HepG2 (cell line): ENCODE results near the gene HDHD3. TPM values are rescaled to one million over a fixed set of nuclear protein-coding genes. Genes with fewer than 3 reads are reported as not detected.

Experiments used
- ELF1 ChIP-seq: sonication (generic); formaldehyde crosslinking; IDR thresholded peaks from 2 replicates; pipeline ENCODE4 v1.4.0; 2020; ENCODE audit warnings: missing genetic modification reagents
- ERF ChIP-seq: IDR thresholded peaks from 2 replicates; pipeline ENCODE4 v1.6.1; 2018; ENCODE audit warnings: missing biosample characterization, missing genetic modification reagents
- MATR3 ChIP-seq: sonication (generic); formaldehyde crosslinking; IDR thresholded peaks from 2 replicates; pipeline ENCODE4 v1.4.0; 2020; ENCODE audit warnings: missing genetic modification reagents
- SOX6 ChIP-seq, 2 experiments: fragments of 450-650 bp in 1 of 2; sonication (generic) in 1 of 2; formaldehyde crosslinking in 1 of 2; IDR thresholded peaks; 2 replicates each; pipeline versions ENCODE4 v1.4.0 to v1.6.1; 2017 to 2020; ENCODE audit warnings: antibody characterized with exemption in 1 of 2, mild to moderate bottlenecking in 1 of 2, missing genetic modification reagents in 1 of 2
- ZNF3 ChIP-seq: IDR thresholded peaks from 2 replicates; pipeline ENCODE4 v1.7.0; 2017; ENCODE audit warnings: inconsistent platforms
- ZNF382 ChIP-seq: sonication (generic); formaldehyde crosslinking; IDR thresholded peaks from 2 replicates; pipeline ENCODE4 v1.5.0; 2020; ENCODE audit warnings: missing genetic modification reagents, mild to moderate bottlenecking, borderline replicate concordance
- ZNF451 ChIP-seq: sonication (generic); formaldehyde crosslinking; IDR thresholded peaks from 2 replicates; pipeline ENCODE4 v1.5.0; 2020; ENCODE audit warnings: mild to moderate bottlenecking, missing genetic modification reagents
- ZNF615 ChIP-seq: sonication (generic); formaldehyde crosslinking; IDR thresholded peaks from 2 replicates; pipeline ENCODE4 v1.5.0; 2020; ENCODE audit warnings: mild to moderate bottlenecking, missing genetic modification reagents, borderline replicate concordance
- polyA plus RNA-seq, 8 experiments: library from polyadenylated mRNA; depleted of rRNA in 3 of 8; stranded (reverse) in 7 of 8; unstranded in 1 of 8; fragments of >200 nt; fragmentation: Illumina TruSeq in 4 of 8; extraction: Trizol in 4 of 8; gene quantifications; 2 replicates each; pipeline versions ENCODE4 v1.2.1 to v1.2.3, GENCODE V29; 2011 to 2016; ENCODE audit warnings: low read depth in 4 of 8, missing spikeins in 1 of 8, mixed read lengths in 1 of 8; ENCODE audit not compliant: insufficient read depth in 1 of 8
- total RNA-seq, 5 experiments: library from RNA; depleted of rRNA; stranded (reverse); fragments of >200 nt; fragmentation: Illumina TruSeq; extraction: Trizol; gene quantifications; 2 replicates each; pipeline ENCODE4 v1.2.3, GENCODE V29; 2016; ENCODE audit warnings: low read depth in 1 of 5
- TF ChIP-seq, protein P1 (sequence below): sonication (generic); formaldehyde crosslinking; IDR thresholded peaks from 2 replicates; pipeline ENCODE4 v1.4.0; 2020; ENCODE audit warnings: mild to moderate bottlenecking, low read depth, missing genetic modification reagents
- TF ChIP-seq, protein P2 (sequence below): sonication (generic); formaldehyde crosslinking; IDR thresholded peaks from 2 replicates; pipeline ENCODE4 v1.8.1; 2023; ENCODE audit warnings: mild to moderate bottlenecking, moderate library complexity, missing genetic modification reagents
- TF ChIP-seq, protein P3 (sequence below): sonication (generic); formaldehyde crosslinking; IDR thresholded peaks from 2 replicates; pipeline ENCODE4 v1.8.0; 2022; ENCODE audit warnings: mild to moderate bottlenecking, missing genetic modification reagents, borderline replicate concordance
- TF ChIP-seq, protein P4 (sequence below): sonication (generic); formaldehyde crosslinking; IDR thresholded peaks from 2 replicates; pipeline ENCODE4 v1.5.1; 2020; ENCODE audit warnings: mild to moderate bottlenecking, missing genetic modification reagents, borderline replicate concordance
- TF ChIP-seq, protein P5 (sequence below): sonication (generic); formaldehyde crosslinking; IDR thresholded peaks from 2 replicates; pipeline ENCODE4 v1.5.0; 2020; ENCODE audit warnings: mild to moderate bottlenecking, missing genetic modification reagents, borderline replicate concordance
- TF ChIP-seq, protein P6 (sequence below): sonication (generic); formaldehyde crosslinking; conservative IDR thresholded peaks from 2 replicates; pipeline ENCODE4 v1.4.0; 2020; ENCODE audit warnings: missing genetic modification reagents

HDHD3 gene
- total and polyA plus RNA-seq, 2 of the 13 experiments (the other 11 are each of a cell fraction or from before 2014, with no cell fraction given), result 23.1 to 38.5 TPM

DNA sequence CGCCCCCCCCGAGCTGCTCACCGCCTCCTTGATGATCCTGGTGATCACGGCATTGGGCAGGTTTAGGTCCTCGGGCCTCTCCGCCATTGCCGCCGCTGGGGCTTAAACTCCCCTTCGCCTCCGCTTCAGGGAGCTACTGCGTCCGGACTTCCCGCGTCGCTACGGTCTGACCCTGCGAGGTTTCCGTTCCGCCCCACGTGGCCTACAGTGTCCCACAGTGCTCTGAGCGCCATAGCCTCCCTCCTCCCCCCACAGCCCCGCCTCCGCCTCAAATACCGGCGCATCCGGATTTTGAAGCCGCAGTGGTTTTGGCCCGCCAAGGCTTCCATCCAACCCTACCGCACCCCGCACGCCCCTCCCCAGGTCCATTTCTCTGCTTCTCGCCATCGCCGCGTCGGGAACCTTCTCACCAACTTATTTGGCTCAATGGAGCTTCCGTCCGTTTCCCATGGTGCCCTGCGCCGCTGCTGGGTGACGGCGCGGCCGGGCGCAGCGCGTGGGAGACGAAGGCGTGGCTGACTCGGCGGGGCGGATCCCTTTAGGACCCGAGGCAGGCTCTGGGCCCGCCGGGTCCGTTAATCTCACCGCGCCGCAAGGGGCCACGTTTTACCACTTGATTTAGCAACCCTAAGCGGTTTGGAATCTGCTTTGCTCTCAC lies 33.5 kb upstream of the HDHD3 start, which contains the start of the genes C9orf43 and POLE3 (continued):
- TF ChIP-seq ELF1 (peak; percentile 74), SOX6 (IDR thresholded peaks at IDR 0.05) (no peak), SOX6 (CRISPR knock-in tag; IDR thresholded peaks at IDR 0.05) (peak; percentile 87), MATR3 (CRISPR knock-in tag) (no peak), ZNF3 (CRISPR knock-in tag) (no peak), ZNF382 (no peak), ERF (peak; percentile 87), ZNF615 (CRISPR knock-in tag) (peak; percentile 95; the same call in 1 of the 2 replicates), ZNF451 (CRISPR knock-in tag) (no peak)
- TF ChIP-seq, protein P1, sequence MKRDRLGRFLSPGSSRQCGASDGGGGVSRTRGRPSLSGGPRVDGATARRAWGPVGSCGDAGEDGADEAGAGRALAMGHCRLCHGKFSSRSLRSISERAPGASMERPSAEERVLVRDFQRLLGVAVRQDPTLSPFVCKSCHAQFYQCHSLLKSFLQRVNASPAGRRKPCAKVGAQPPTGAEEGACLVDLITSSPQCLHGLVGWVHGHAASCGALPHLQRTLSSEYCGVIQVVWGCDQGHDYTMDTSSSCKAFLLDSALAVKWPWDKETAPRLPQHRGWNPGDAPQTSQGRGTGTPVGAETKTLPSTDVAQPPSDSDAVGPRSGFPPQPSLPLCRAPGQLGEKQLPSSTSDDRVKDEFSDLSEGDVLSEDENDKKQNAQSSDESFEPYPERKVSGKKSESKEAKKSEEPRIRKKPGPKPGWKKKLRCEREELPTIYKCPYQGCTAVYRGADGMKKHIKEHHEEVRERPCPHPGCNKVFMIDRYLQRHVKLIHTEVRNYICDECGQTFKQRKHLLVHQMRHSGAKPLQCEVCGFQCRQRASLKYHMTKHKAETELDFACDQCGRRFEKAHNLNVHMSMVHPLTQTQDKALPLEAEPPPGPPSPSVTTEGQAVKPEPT (CRISPR knock-in tag), result 0 out of 2 replicates have a peak, but pooled peaks have one; percentile 34
- TF ChIP-seq, protein P2, sequence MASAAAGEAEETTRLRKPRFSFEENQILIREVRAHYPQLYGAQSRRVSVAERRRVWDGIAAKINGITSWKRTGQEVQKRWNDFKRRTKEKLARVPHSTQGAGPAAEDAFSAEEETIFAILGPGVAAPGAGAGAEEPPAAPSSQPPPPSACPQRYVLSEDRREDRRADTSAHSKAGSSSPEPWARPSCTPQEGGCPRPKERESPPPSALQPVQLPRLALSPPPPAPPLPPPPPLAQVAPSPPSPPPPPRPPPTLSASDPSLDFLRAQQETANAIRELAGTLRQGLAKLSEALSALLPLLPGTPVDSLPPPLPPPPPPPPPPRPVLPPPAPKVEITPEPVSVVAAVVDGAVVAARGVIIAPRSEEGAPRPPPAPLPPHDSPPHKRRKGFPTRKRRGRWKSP, result peak; percentile 32; the same call in 1 of the 2 replicates
- TF ChIP-seq, protein P3, sequence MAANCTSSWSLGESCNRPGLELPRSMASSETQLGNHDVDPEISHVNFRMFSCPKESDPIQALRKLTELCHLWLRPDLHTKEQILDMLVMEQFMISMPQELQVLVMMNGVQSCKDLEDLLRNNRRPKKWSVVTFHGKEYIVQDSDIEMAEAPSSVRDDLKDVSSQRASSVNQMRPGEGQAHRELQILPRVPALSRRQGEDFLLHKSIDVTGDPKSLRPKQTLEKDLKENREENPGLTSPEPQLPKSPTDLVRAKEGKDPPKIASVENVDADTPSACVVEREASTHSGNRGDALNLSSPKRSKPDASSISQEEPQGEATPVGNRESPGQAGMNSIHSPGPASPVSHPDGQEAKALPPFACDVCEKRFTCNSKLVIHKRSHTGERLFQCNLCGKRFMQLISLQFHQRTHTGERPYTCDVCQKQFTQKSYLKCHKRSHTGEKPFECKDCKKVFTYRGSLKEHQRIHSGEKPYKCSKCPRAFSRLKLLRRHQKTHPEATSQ (CRISPR knock-in tag), result peak; percentile 88
- TF ChIP-seq, protein P4, sequence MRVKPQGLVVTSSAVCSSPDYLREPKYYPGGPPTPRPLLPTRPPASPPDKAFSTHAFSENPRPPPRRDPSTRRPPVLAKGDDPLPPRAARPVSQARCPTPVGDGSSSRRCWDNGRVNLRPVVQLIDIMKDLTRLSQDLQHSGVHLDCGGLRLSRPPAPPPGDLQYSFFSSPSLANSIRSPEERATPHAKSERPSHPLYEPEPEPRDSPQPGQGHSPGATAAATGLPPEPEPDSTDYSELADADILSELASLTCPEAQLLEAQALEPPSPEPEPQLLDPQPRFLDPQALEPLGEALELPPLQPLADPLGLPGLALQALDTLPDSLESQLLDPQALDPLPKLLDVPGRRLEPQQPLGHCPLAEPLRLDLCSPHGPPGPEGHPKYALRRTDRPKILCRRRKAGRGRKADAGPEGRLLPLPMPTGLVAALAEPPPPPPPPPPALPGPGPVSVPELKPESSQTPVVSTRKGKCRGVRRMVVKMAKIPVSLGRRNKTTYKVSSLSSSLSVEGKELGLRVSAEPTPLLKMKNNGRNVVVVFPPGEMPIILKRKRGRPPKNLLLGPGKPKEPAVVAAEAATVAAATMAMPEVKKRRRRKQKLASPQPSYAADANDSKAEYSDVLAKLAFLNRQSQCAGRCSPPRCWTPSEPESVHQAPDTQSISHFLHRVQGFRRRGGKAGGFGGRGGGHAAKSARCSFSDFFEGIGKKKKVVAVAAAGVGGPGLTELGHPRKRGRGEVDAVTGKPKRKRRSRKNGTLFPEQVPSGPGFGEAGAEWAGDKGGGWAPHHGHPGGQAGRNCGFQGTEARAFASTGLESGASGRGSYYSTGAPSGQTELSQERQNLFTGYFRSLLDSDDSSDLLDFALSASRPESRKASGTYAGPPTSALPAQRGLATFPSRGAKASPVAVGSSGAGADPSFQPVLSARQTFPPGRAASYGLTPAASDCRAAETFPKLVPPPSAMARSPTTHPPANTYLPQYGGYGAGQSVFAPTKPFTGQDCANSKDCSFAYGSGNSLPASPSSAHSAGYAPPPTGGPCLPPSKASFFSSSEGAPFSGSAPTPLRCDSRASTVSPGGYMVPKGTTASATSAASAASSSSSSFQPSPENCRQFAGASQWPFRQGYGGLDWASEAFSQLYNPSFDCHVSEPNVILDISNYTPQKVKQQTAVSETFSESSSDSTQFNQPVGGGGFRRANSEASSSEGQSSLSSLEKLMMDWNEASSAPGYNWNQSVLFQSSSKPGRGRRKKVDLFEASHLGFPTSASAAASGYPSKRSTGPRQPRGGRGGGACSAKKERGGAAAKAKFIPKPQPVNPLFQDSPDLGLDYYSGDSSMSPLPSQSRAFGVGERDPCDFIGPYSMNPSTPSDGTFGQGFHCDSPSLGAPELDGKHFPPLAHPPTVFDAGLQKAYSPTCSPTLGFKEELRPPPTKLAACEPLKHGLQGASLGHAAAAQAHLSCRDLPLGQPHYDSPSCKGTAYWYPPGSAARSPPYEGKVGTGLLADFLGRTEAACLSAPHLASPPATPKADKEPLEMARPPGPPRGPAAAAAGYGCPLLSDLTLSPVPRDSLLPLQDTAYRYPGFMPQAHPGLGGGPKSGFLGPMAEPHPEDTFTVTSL (CRISPR knock-in tag), result no peak; the same call in 1 of the 2 replicates
- TF ChIP-seq, protein P5, sequence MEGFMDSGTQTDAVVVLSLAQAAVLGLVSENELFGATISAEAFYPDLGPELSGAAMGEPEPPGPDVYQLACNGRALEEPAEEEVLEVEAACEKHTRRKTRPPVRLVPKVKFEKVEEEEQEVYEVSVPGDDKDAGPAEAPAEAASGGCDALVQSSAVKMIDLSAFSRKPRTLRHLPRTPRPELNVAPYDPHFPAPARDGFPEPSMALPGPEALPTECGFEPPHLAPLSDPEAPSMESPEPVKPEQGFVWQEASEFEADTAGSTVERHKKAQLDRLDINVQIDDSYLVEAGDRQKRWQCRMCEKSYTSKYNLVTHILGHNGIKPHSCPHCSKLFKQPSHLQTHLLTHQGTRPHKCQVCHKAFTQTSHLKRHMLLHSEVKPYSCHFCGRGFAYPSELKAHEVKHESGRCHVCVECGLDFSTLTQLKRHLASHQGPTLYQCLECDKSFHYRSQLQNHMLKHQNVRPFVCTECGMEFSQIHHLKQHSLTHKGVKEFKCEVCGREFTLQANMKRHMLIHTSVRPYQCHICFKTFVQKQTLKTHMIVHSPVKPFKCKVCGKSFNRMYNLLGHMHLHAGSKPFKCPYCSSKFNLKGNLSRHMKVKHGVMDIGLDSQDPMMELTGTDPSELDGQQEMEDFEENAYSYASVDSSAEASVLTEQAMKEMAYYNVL (CRISPR knock-in tag), result peak; percentile 94; the same call in 1 of the 2 replicates
- TF ChIP-seq, protein P6, sequence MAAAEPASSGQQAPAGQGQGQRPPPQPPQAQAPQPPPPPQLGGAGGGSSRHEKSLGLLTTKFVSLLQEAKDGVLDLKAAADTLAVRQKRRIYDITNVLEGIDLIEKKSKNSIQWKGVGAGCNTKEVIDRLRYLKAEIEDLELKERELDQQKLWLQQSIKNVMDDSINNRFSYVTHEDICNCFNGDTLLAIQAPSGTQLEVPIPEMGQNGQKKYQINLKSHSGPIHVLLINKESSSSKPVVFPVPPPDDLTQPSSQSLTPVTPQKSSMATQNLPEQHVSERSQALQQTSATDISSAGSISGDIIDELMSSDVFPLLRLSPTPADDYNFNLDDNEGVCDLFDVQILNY (CRISPR knock-in tag), result peak; percentile 91
